NT2/D1 (cell line): ENCODE results near the gene SMG1.

ENCODE experiments used
- SUZ12 ChIP-seq: IDR thresholded peaks from 2 replicates; pipeline ENCODE4 v1.6.1; 2011; ENCODE audit not compliant: insufficient read length, insufficient read depth; ENCODE audit errors: extremely low read depth
- ZNF274 ChIP-seq: IDR thresholded peaks from 2 replicates; pipeline ENCODE4 v1.6.1; 2011; ENCODE audit warnings: mild to moderate bottlenecking, low read depth, low read length

DNA sequence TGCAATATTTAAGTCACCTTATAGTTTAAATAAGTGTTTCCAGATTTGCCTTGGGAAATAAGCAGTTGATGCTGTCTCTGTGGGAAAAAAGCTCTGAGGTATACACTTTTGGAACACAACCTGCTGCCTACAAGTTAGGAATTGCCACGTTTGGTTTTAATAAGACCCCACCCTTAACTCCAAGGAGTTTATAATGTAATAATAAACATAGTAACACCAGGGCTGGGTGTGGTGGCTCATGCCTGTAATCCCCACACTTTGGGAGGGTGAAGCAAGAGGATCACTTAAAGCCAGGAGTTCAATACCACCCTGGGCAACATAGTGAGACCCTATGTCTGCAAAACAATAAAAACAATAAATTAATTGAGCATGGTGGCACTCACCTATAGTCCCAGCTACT lies 15.9 kb upstream of the SMG1 start:
- TF ChIP-seq ZNF274 (no peak), SUZ12 (no peak)
